Neural cell (in vitro differentiated cells): ENCODE results near the gene INSM1.

Experiments
- EP300 ChIP-seq: fragments of 450-650 bp; conservative IDR thresholded peaks from 2 replicates; pipeline ENCODE4 v1.6.1; 2014; ENCODE audit warnings: antibody characterized with exemption, mild to moderate bottlenecking, moderate library complexity; ENCODE audit not compliant: poor library complexity, severe bottlenecking
- EZH2 ChIP-seq: fragments of 200-600, 300-800 bp; shearing (Covaris generic), sonication (generic); IDR thresholded peaks from 2 replicates; pipeline ENCODE4 v1.6.1; 2014; ENCODE audit warnings: antibody characterized with exemption, low read length, borderline replicate concordance, mild to moderate bottlenecking; ENCODE audit not compliant: insufficient read depth, poor library complexity, severe bottlenecking
- MXI1 ChIP-seq: fragments of 450-650 bp; conservative IDR thresholded peaks from 2 replicates; pipeline ENCODE4 v1.6.1; 2014; ENCODE audit warnings: antibody characterized with exemption, mild to moderate bottlenecking; ENCODE audit not compliant: poor library complexity, severe bottlenecking
- POLR2AphosphoS5 ChIP-seq: IDR thresholded peaks from 2 replicates; pipeline ENCODE4 v1.6.1; 2012
- RAD21 ChIP-seq: fragments of 450-650 bp; conservative IDR thresholded peaks from 2 replicates; pipeline ENCODE4 v1.6.1; 2014; ENCODE audit warnings: antibody characterized with exemption, mild to moderate bottlenecking, moderate library complexity
- REST ChIP-seq: IDR thresholded peaks from 2 replicates; pipeline ENCODE4 v1.6.1; 2012; ENCODE audit warnings: borderline replicate concordance
- SMC3 ChIP-seq: fragments of 450-650 bp; conservative IDR thresholded peaks from 2 replicates; pipeline ENCODE4 v1.6.1; 2014; ENCODE audit warnings: antibody characterized with exemption, mild to moderate bottlenecking, moderate library complexity; ENCODE audit not compliant: poor library complexity
- TAF1 ChIP-seq: IDR thresholded peaks from 2 replicates; pipeline ENCODE4 v1.6.1; 2012; ENCODE audit warnings: low read depth
- TF ChIP-seq, protein P1 (sequence below): fragments of 450-650 bp; IDR thresholded peaks from 2 replicates; pipeline ENCODE4 v1.5.1; 2014; ENCODE audit warnings: antibody characterized with exemption, mild to moderate bottlenecking, moderate library complexity; ENCODE audit not compliant: poor library complexity, severe bottlenecking

DNA sequence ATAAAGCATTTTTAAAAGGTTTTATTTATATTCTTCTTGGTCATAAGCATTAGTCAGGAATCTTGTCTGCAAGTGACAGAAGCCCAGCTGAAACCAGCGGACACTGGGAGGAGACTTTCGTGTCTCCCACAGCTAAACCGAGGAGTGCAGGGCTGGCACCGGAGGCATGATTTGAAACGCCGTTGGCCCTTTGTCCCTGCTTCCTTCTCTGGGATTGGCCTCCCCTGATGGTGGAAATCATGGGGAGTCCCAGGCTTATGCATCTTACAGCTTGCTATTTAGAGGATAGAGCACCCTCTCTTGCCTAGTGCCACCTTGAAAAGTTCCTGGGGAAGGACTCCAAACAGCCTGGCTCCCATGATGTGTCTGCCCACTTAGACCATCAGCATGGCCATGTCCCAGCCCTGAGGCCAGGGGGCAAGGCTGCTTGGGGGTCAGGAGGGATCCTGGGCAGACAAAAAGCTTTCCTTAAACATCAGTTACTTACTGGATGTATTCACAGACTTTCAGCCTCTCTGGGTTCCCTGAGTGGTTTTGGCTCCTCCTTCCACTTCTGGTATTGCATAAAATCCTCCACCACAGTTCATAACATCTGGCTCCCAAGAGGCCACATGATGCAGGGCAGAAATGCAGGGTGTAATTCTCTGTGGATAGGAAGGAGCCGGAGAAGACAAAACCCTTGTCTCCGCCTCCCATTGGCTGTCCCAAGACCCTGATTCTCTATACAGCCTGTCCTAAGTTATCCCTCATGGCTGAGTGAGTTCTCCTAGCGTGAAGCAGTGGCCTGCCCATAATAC lies 49.3 kb upstream of the INSM1 start:
- TF ChIP-seq, protein P1, sequence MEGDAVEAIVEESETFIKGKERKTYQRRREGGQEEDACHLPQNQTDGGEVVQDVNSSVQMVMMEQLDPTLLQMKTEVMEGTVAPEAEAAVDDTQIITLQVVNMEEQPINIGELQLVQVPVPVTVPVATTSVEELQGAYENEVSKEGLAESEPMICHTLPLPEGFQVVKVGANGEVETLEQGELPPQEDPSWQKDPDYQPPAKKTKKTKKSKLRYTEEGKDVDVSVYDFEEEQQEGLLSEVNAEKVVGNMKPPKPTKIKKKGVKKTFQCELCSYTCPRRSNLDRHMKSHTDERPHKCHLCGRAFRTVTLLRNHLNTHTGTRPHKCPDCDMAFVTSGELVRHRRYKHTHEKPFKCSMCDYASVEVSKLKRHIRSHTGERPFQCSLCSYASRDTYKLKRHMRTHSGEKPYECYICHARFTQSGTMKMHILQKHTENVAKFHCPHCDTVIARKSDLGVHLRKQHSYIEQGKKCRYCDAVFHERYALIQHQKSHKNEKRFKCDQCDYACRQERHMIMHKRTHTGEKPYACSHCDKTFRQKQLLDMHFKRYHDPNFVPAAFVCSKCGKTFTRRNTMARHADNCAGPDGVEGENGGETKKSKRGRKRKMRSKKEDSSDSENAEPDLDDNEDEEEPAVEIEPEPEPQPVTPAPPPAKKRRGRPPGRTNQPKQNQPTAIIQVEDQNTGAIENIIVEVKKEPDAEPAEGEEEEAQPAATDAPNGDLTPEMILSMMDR = no peak
- no peak for TF ChIP-seq EZH2
- no peak for TF ChIP-seq MXI1
- TF ChIP-seq TAF1 = no peak
- TF ChIP-seq SMC3 = no peak
- TF ChIP-seq EP300 = no peak
- TF ChIP-seq POLR2AphosphoS5 = no peak
- TF ChIP-seq REST = no peak
- TF ChIP-seq RAD21 = no peak
